Endothelial cell of umbilical vein (primary cell): ENCODE measurements around the gene CD68. TPM values are rescaled to one million over a fixed set of nuclear protein-coding genes. Genes with fewer than 3 reads are reported as not detected.

Experiments used
- BruUV-seq: library from RNA; stranded (reverse); fragments of 400-500 nt; replicated peaks from 2 replicates; lab custom pipeline; 2021; lab: Mats Ljungman, UMichigan
- CTCF ChIA-PET: fragments of 300-600, 350-600 bp; sonication (Branson Sonifier 250); formaldehyde crosslinking; loops from one replicate; lab custom pipeline; 2021; ENCODE audit warnings: antibody characterized with exemption, inconsistent platforms; lab: Charles Lee
- POLR2A ChIA-PET: fragments of 300-600, 350-600 bp; sonication (Branson Sonifier 250); formaldehyde crosslinking; loops from one replicate; lab custom pipeline; 2021; ENCODE audit warnings: antibody characterized with exemption, inconsistent platforms; lab: Charles Lee
- DNase-seq: peaks from one replicate; pipeline ENCODE4 v3.0.0-alpha.2; 2011; ENCODE audit warnings: low read depth, low spot score
- FAIRE-seq: peaks from 2 replicates; lab custom pipeline; 2011; peaks lifted over from hg19 to GRCh38; lab: Jason Lieb, UNC
- H2AFZ ChIP-seq: 2 replicates; pipeline ENCODE4 v1.6.0; 2012; ENCODE audit warnings: low read depth, low read length, control low read depth, inconsistent platforms
- H3K27ac ChIP-seq: 2 replicates; pipeline ENCODE4 v1.5.1; 2011; ENCODE audit warnings: low read depth, mild to moderate bottlenecking, control low read depth, low read length, moderate library complexity; ENCODE audit not compliant: insufficient read depth
- H3K27me3 ChIP-seq, 2 experiments: 2 replicates each; pipeline versions ENCODE4 v1.6.0 to v1.6.1; 2011; ENCODE audit warnings: low read length in 2 of 2, mixed read lengths in 1 of 2; ENCODE audit not compliant: control insufficient read depth in 2 of 2, insufficient read depth in 2 of 2
- H3K36me3 ChIP-seq, 2 experiments: 2 replicates in 1 of 2; 3 replicates in 1 of 2; pipeline ENCODE4 v1.5.1; 2011; ENCODE audit warnings: low read length in 2 of 2, mild to moderate bottlenecking in 1 of 2, moderate library complexity in 1 of 2; ENCODE audit not compliant: control insufficient read depth in 2 of 2, insufficient read depth in 2 of 2; ENCODE audit errors: extremely low read depth in 1 of 2
- H3K4me1 ChIP-seq: 3 replicates; pipeline ENCODE4 v1.5.1; 2011; ENCODE audit warnings: mild to moderate bottlenecking, low read length; ENCODE audit not compliant: control insufficient read depth, insufficient read depth; ENCODE audit errors: extremely low read depth
- H3K4me2 ChIP-seq: 2 replicates; pipeline ENCODE4 v1.6.1; 2011; ENCODE audit warnings: low read length, control low read depth, mixed read lengths; ENCODE audit not compliant: insufficient read depth
- H3K4me3 ChIP-seq, 3 experiments: fragments of 200-600 bp in 1 of 3; sonication (generic), shearing (Covaris generic) in 1 of 3; replicated peaks in 1 of 3; 2 replicates each; pipeline ENCODE4 v1.5.1; 2011 to 2016; ENCODE audit warnings: control low read depth in 3 of 3, low read length in 3 of 3, mild to moderate bottlenecking in 2 of 3, inconsistent platforms in 1 of 3, low read depth in 1 of 3, moderate library complexity in 1 of 3; ENCODE audit not compliant: insufficient read depth in 1 of 3
- H3K79me2 ChIP-seq: 2 replicates; pipeline ENCODE4 v1.6.0; 2012; ENCODE audit warnings: low read length, inconsistent platforms; ENCODE audit not compliant: control insufficient read depth, insufficient read depth
- H3K9ac ChIP-seq: replicated peaks from 2 replicates; pipeline ENCODE3; 2011; ENCODE audit warnings: low read length, control low read depth; ENCODE audit not compliant: insufficient read depth; ENCODE audit errors: extremely low read depth
- H3K9me1 ChIP-seq: replicated peaks from 3 replicates; pipeline ENCODE4 v1.6.0; 2011; ENCODE audit warnings: mild to moderate bottlenecking, low read length; ENCODE audit not compliant: control insufficient read depth, insufficient read depth; ENCODE audit errors: extremely low read depth
- H3K9me3 ChIP-seq: replicated peaks from 2 replicates; pipeline ENCODE4 v1.5.1; 2012; ENCODE audit warnings: low read length, inconsistent platforms; ENCODE audit not compliant: control insufficient read depth, insufficient read depth
- H4K20me1 ChIP-seq: replicated peaks from 2 replicates; pipeline ENCODE3; 2011; ENCODE audit warnings: mild to moderate bottlenecking, low read length; ENCODE audit not compliant: control insufficient read depth, insufficient read depth; ENCODE audit errors: extremely low read depth
- CTCF ChIP-seq, 2 donors: IDR thresholded peaks; 1 replicate in 1 of 2; 2 replicates in 1 of 2; pipeline ENCODE4 v1.5.1; 2011; ENCODE audit warnings: low read length in 2 of 2, mild to moderate bottlenecking in 2 of 2, moderate library complexity in 2 of 2, control low read depth in 1 of 2, inconsistent platforms in 1 of 2, low read depth in 1 of 2; ENCODE audit not compliant: insufficient read depth in 1 of 2; ENCODE audit errors: extremely low read depth in 1 of 2
- EZH2 ChIP-seq: IDR thresholded peaks from 2 replicates; pipeline ENCODE4 v1.6.1; 2012; ENCODE audit warnings: borderline replicate concordance, low read depth, mild to moderate bottlenecking, moderate library complexity, low read length, inconsistent platforms; ENCODE audit not compliant: severe bottlenecking
- FOS ChIP-seq: IDR thresholded peaks from 2 replicates; pipeline ENCODE4 v1.6.1; 2011; ENCODE audit warnings: mild to moderate bottlenecking, low read length, moderate library complexity, borderline replicate concordance; ENCODE audit not compliant: insufficient read depth
- GATA2 ChIP-seq: IDR thresholded peaks from 2 replicates; pipeline ENCODE4 v1.7.0; 2011; ENCODE audit warnings: low read depth, mild to moderate bottlenecking, moderate library complexity, mixed read lengths, low read length; ENCODE audit not compliant: insufficient read length, insufficient read depth
- JUN ChIP-seq: IDR thresholded peaks from 2 replicates; pipeline ENCODE4 v1.6.1; 2011; ENCODE audit warnings: borderline replicate concordance, low read depth; ENCODE audit not compliant: insufficient read length, insufficient read depth
- MAX ChIP-seq: IDR thresholded peaks from 2 replicates; pipeline ENCODE4 v1.6.1; 2011; ENCODE audit not compliant: insufficient read depth, insufficient read length
- MYC ChIP-seq: IDR thresholded peaks from one replicate; pipeline ENCODE4 v1.6.1; 2011; ENCODE audit warnings: mild to moderate bottlenecking, low read depth, low read length
- POLR2A ChIP-seq: IDR thresholded peaks from 2 replicates; pipeline ENCODE4 v1.6.1; 2012; ENCODE audit warnings: low read depth, mild to moderate bottlenecking, control low read depth, low read length
- POLR2AphosphoS5 ChIP-seq: IDR thresholded peaks from 2 replicates; pipeline ENCODE4 v1.6.1; 2012; ENCODE audit warnings: low read depth, mild to moderate bottlenecking, control low read depth, low read length, moderate library complexity; ENCODE audit not compliant: insufficient read depth
- dilution Hi-C: fragments of 300-500 bp; cut with MboI; formaldehyde crosslinking; loops from one replicate; pipeline ENCODE4 v1.15.0; 2019; ENCODE audit warnings: low sequenced_read_pairs; ENCODE audit not compliant: extremely low pct_ligation_motif_present
- intact Hi-C: fragments of 100-400 bp; cut with micrococcal nuclease; formaldehyde crosslinking; loops from one replicate; pipeline ENCODE4 v1.10.0; 2022
- polyA plus RNA-seq, 4 experiments: library from polyadenylated mRNA; depleted of rRNA in 3 of 4; stranded (reverse) in 3 of 4; unstranded in 1 of 4; fragments of >200 nt; gene quantifications; 2 replicates each; pipeline versions ENCODE4 v1.2.1 to v1.2.3, GENCODE V29; 2011 to 2012; ENCODE audit warnings: missing spikeins in 1 of 4
- total RNA-seq: library from RNA; stranded (reverse); gene quantifications from 2 replicates; pipeline ENCODE4 v1.2.3, GENCODE V29; 2021

CD68 gene
- total and polyA plus RNA-seq, 2 donors (not counting 3 experiments of a cell fraction or from before 2014, with no cell fraction given) = 2.9 to 30.8 TPM

GRCh38 chr17:7583253-7584109, 4.0 kb downstream of the CD68 start, which contains the start of gene MPDU1:
TSS of gene MPDU1 (plus strand) at chr17:7583852. CDS start at chr17:7583863, 11 bp downstream.
- FAIRE-seq (peak; percentile 97), DNase-seq (peak; percentile 98)
- Histone ChIP-seq H3K4me1 (peaks cover 32% of the 10 kb centered on the region), H3K9me3 (no peaks in the 10 kb centered on the region), H4K20me1 (no peaks in the 10 kb centered on the region), H3K4me2 (peak within 1 kb of the TSS; percentile 87), H3K36me3 (peaks cover 0 to 18% of the 10 kb centered on the region in 2 experiments), H2AFZ (peak within 1 kb of the TSS; percentile 76), H3K79me2 (peaks cover 27% of the 10 kb centered on the region), H3K27ac (peak within 1 kb of the TSS; percentile 88), H3K27me3 (no peaks in the 10 kb centered on the region), H3K9ac (peak within 1 kb of the TSS; percentile 94), H3K9me1 (no peaks in the 10 kb centered on the region), H3K4me3 (peak within 1 kb of the TSS; percentile 54 to 90 (median 66))
- BruUV-seq = TSS peak; percentile 74
- ChIA-PET CTCF (interaction anchor here (0.9 to 1.6 kb wide), 5 partner anchors 10 to 147 kb away, joined by 4 to 10 read pairs (median 6); partner anchors contain the start of genes FXR2, TP53 and WRAP53), POLR2A (interaction anchor here (0.9 to 1.4 kb wide), 4 partner anchors 10 to 179 kb away, joined by 3 to 6 read pairs (median 4); partner anchors contain the start of genes TMEM256, TP53 and WRAP53)
- intact Hi-C loops = loop anchor here (1.0 kb wide), 2 partner anchors 11 to 99 kb away; partner anchors contain the start of gene POLR2A
- TF ChIP-seq MYC = no peak
- peak; percentile 94 for TF ChIP-seq POLR2AphosphoS5
- peak; percentile 92 for TF ChIP-seq MAX
- TF ChIP-seq GATA2 = no peak
- TF ChIP-seq JUN = no peak
- TF ChIP-seq POLR2A = peak; percentile 94
- TF ChIP-seq FOS = no peak
- TF ChIP-seq CTCF (IDR thresholded peaks at IDR 0.05; ENCODE audit: extremely low read depth in 1 of 2, insufficient read depth in 1 of 2, low read depth in 1 of 2, low read length in 2 of 2) = no peak
- no peak for TF ChIP-seq EZH2
- dilution Hi-C loops = no loop called here
